ENCODE measurements around the gene P4HA2. TPM values are rescaled to one million over a fixed set of nuclear protein-coding genes. Genes with fewer than 3 reads are reported as not detected.
A peak's percentile ranks its signal among the peaks of the same experiment; 100 is the strongest.

The P4HA2 gene
- total and polyA plus RNA-seq, 2 of the 8 experiments (the other 6 are each of a cell fraction or from before 2014, with no cell fraction given), result 7.4 to 9.3 TPM

- Histone ChIP-seq H4K8ac (ENCODE audit: extremely low read depth, insufficient read depth, low read length) (no peak overlapping the region), H4K20me1 (replicated peaks in 1 of 2; ENCODE audit: control insufficient read depth in 1 of 2, insufficient read depth in 2 of 2, low read length in 2 of 2) (no peaks in the 10 kb centered on the region), H4K91ac (replicated peaks; ENCODE audit: insufficient read length, low read length) (no peak overlapping the region), H3K14ac (ENCODE audit: insufficient read length) (no peak overlapping the region), H2BK120ac (replicated peaks; ENCODE audit: low read depth, low read length) (no peak overlapping the region), H3K4ac (replicated peaks; ENCODE audit: insufficient read length, low read depth, low read length) (no peak overlapping the region), H3K27me3 (replicated peaks in 1 of 4; ENCODE audit: control insufficient read depth in 3 of 4, extremely low read depth in 1 of 4, insufficient read depth in 3 of 4, low read length in 3 of 4) (no peaks in the 10 kb centered on the region), H3K23ac (ENCODE audit: insufficient read length) (no peak overlapping the region), H3K4me3 (ENCODE audit: extremely low read depth in 1 of 4, insufficient read depth in 2 of 4, low read depth in 3 of 4, low read length in 4 of 4) (no peak overlapping the region), H3K79me1 (ENCODE audit: low read depth, low read length) (no peaks in the 10 kb centered on the region), H2BK5ac (ENCODE audit: low read depth, low read length) (no peak overlapping the region), H2BK12ac (ENCODE audit: low read depth, low read length) (no peak overlapping the region), H3K56ac (replicated peaks; ENCODE audit: insufficient read length, low read depth, low read length) (no peak overlapping the region), H2BK20ac (ENCODE audit: low read length) (no peak overlapping the region), H3K4me1 (replicated peaks in 1 of 4; ENCODE audit: control insufficient read depth in 3 of 4, insufficient read depth in 4 of 4, low read length in 3 of 4) (peaks cover 0 to 2% (median 0%) of the 10 kb centered on the region in 4 experiments; a peak in 2 of 7 replicates), H3K23me2 (ENCODE audit: low read depth, low read length) (no peaks in the 10 kb centered on the region), H3K4me2 (ENCODE audit: insufficient read depth in 1 of 2, low read depth in 2 of 2, low read length in 2 of 2) (no peak overlapping the region), H3K9ac (replicated peaks in 1 of 4; ENCODE audit: extremely low read depth in 1 of 4, low read depth in 3 of 4, low read length in 3 of 4) (no peak overlapping the region), H3K18ac (ENCODE audit: extremely low read depth, low read length) (no peak overlapping the region), H4K5ac (ENCODE audit: insufficient read length, low read depth, low read length) (no peak overlapping the region), H2AK5ac (ENCODE audit: low read depth, low read length) (no peak overlapping the region), H2AFZ (ENCODE audit: low read length) (no peak overlapping the region), H3K9me3 (ENCODE audit: insufficient read depth in 2 of 2, low read depth in 1 of 2, low read length in 1 of 2) (no peaks in the 10 kb centered on the region), H3K27ac (ENCODE audit: low read depth, low read length) (no peak overlapping the region), H3K36me3 (ENCODE audit: control insufficient read depth in 2 of 4, insufficient read depth in 4 of 4, low read length in 3 of 4) (no peaks in the 10 kb centered on the region; a peak in 1 of 8 replicates), H3K79me2 (ENCODE audit: control insufficient read depth in 1 of 2, insufficient read depth in 2 of 2, low read length in 2 of 2) (no peaks in the 10 kb centered on the region), H2BK15ac (ENCODE audit: low read length) (no peak overlapping the region)
- ChIA-PET POLR2A (ENCODE audit: partially characterized antibody) (interaction anchor here (0.6 to 0.7 kb wide), 2 partner anchors 53 to 142 kb away, joined by 3 read pairs; no protein-coding TSS in a partner anchor), CTCF (ENCODE audit: partially characterized antibody) (interaction anchor here (0.7 to 4.1 kb wide), 4 partner anchors 10 to 102 kb away, joined by 3 to 16 read pairs (median 4); no protein-coding TSS in a partner anchor)
- FAIRE-seq (no peak), DNase-seq (ENCODE audit: low read depth in 1 of 2, low spot score in 2 of 2) (peak in 1 of 2 experiments; percentile 41)
- TF ChIP-seq TEAD4 (IDR thresholded peaks at IDR 0.05; ENCODE audit: low read depth, low read length) (no peak), EP300 (IDR thresholded peaks at IDR 0.05; ENCODE audit: borderline replicate concordance in 1 of 2, low read depth in 2 of 2, low read length in 2 of 2) (no peak), RXRA (IDR thresholded peaks at IDR 0.05; ENCODE audit: insufficient read depth, low read depth, low read length) (no peak), SRF (IDR thresholded peaks at IDR 0.05; ENCODE audit: low read depth, low read length) (no peak), POLR2A (IDR thresholded peaks at IDR 0.05; ENCODE audit: control extremely low read depth in 1 of 2, low read depth in 2 of 2, low read length in 2 of 2) (no peak), JUND (IDR thresholded peaks at IDR 0.05; ENCODE audit: low read length) (no peak)
- TF ChIP-seq, protein P1, sequence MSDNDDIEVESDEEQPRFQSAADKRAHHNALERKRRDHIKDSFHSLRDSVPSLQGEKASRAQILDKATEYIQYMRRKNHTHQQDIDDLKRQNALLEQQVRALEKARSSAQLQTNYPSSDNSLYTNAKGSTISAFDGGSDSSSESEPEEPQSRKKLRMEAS (IDR thresholded peaks at IDR 0.05), result no peak
- WGBS, 2 experiments (ENCODE audit: extremely low coverage in 1 of 2, insufficient coverage in 1 of 2, insufficient read length in 1 of 2, insufficient replicate concordance in 2 of 2, low coverage in 1 of 2, low lambda C conversion rate in 2 of 2, missing lambda C conversion rate in 1 of 2), result 87% methylated on average over 8 of the region's 8 CpGs; no CpG with 5 or more reads in 1 of the 2 experiments
Measured at GRCh38 chr5:132268769-132269551, 41.3 kb upstream of the P4HA2 start.

Measured in H1 (cell line).